Right atrium auricular region (tissue), 2 donors: ENCODE data around the gene LYST. TPM values are rescaled to one million over a fixed set of nuclear protein-coding genes. Genes with fewer than 3 reads are reported as not detected.

Source experiments
- DNase-seq: peaks from one replicate; pipeline ENCODE4 v3.0.0-alpha.2; 2019; ENCODE audit warnings: low spot score
- H3K27ac ChIP-seq, 2 donors: fragments of 200-600 bp; sonication (generic); 1 replicate in 1 of 2; 2 replicates in 1 of 2; pipeline ENCODE4 v1.5.1; 2016 to 2019
- H3K27me3 ChIP-seq, 2 donors: fragments of 200-600 bp; sonication (generic); one replicate each; pipeline versions ENCODE4 v1.5.1 to v1.6.0; 2017 to 2019
- H3K36me3 ChIP-seq: fragments of 200-600 bp; sonication (generic); one replicate; pipeline ENCODE4 v1.5.1; 2016
- H3K4me1 ChIP-seq, 2 donors: fragments of 200-600 bp; sonication (generic); one replicate each; pipeline versions ENCODE4 v1.5.1 to v1.6.0; 2017 to 2019
- H3K4me3 ChIP-seq, 2 donors: fragments of 200-600 bp; sonication (generic); 1 replicate in 1 of 2; 2 replicates in 1 of 2; pipeline ENCODE4 v1.5.1; 2017 to 2019; ENCODE audit warnings: mild to moderate bottlenecking in 1 of 2, moderate library complexity in 1 of 2
- H3K9me3 ChIP-seq, 2 donors: fragments of 200-600 bp; sonication (generic); one replicate each; pipeline ENCODE4 v1.5.1; 2019
- total RNA-seq, 2 donors: library from RNA; depleted of rRNA; stranded (reverse); fragments of >200 nt; gene quantifications; one replicate each; pipeline ENCODE4 v1.1.0, GENCODE V29; 2016
- TF ChIP-seq, protein P1 (sequence below), 2 donors: fragments of 200-600 bp; sonication (generic); IDR thresholded peaks; one replicate each; pipeline ENCODE4 v1.5.1; 2019; ENCODE audit warnings: antibody characterized with exemption in 2 of 2

LYST gene
- total RNA-seq, 2 donors from 2014 or later = 7.3 to 13.0 TPM

DNA sequence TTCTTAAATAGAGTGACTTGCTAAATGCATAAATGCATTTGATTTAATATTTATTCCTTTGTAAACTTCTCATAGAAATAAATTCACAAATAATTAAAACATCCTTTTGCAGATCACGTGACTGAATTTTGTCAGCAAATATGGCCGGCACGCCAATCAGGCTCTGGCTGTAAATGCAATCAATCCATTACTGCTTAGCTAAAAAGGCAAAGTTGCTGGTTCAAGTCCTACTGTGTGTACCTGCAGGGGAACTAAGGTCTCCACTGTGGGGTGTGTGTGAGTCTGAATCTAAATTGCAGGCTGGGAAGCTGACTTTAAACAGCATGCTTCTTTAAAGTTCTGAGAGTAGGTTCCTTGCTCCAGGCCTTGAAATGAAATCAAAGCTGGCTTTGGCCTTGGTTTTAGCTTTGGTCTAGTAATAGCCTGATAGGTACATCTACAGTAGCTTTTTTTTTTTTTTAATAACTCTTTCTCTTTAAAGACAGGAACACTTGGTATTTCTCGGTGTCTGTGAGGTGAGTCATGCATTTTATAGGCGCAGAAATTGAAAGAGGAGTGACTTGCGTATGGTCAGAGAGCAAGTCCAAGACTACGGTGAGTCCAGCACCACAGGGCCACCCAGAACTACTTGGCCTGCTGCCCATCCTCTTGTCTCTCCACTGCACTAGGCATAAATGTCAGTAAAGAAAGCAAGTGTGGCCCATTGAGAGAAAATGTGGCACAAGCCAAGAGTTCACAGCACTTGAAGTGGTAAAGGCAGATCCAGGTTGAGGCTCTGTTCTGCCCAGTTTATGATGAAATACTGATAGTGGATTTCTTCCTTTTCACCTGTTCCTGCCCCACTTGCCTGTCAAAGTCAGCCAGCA, 36.2 kb upstream of the LYST start:
- DNase-seq = no peak
- Histone ChIP-seq H3K36me3 (no peaks in the 10 kb centered on the region), H3K27me3 (no peaks in the 10 kb centered on the region), H3K4me3 (no peak overlapping the region), H3K4me1 (peaks cover 0 to 7% of the 10 kb centered on the region in 2 donors), H3K9me3 (no peaks in the 10 kb centered on the region), H3K27ac (no peak overlapping the region)
- TF ChIP-seq, protein P1, sequence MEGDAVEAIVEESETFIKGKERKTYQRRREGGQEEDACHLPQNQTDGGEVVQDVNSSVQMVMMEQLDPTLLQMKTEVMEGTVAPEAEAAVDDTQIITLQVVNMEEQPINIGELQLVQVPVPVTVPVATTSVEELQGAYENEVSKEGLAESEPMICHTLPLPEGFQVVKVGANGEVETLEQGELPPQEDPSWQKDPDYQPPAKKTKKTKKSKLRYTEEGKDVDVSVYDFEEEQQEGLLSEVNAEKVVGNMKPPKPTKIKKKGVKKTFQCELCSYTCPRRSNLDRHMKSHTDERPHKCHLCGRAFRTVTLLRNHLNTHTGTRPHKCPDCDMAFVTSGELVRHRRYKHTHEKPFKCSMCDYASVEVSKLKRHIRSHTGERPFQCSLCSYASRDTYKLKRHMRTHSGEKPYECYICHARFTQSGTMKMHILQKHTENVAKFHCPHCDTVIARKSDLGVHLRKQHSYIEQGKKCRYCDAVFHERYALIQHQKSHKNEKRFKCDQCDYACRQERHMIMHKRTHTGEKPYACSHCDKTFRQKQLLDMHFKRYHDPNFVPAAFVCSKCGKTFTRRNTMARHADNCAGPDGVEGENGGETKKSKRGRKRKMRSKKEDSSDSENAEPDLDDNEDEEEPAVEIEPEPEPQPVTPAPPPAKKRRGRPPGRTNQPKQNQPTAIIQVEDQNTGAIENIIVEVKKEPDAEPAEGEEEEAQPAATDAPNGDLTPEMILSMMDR (IDR thresholded peaks at IDR 0.05) = no peak

DNA sequence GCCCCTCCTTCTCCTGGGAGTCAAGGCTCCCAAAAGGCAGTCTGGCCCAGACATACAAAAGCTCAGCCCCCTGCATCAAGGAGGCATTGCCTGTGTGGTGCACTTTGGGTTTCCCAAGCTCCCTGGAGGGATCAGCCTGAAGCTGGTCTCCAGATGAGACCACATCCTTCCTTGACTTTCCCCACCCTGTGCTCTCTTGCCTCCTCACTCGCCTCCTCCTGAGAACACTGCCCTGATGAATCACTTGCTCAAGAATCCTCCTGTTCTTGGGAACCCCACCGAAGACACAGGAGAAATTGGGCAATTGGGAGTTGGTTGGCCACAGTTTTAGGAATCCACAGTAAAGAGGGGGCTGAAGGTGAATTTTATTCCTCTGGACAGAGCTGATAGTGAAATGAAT, 34.8 kb upstream of the LYST start:
- no peak overlapping the region for H3K27ac ChIP-seq
- DNase-seq = no peak

DNA sequence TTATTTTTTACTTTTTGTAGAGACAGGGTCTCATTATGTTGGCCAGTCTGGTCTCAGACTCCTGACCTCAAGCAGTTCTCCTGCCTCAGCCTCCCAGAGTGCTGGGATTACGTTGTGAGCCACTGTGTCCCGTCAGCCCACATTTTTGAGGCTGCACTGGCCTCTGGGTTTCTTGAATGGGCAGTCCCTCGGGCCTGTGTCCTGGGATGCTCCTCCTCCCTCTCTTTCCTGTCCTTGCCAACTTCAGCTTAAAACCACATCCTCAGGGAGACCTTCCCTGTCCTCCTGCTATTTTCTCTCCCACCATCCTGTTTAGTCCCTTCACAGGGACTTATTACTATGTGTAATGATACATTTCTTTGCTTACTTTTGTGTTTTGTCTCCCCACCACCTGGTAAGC, 31.4 kb upstream of the LYST start:
- no peaks in the 10 kb centered on the region for H3K9me3 ChIP-seq
- H3K27ac ChIP-seq = no peak overlapping the region
- DNase-seq = no peak
- H3K4me1 ChIP-seq = peaks cover 0 to 7% of the 10 kb centered on the region in 2 donors
- no peaks in the 10 kb centered on the region for H3K36me3 ChIP-seq
- TF ChIP-seq, protein P1 (IDR thresholded peaks at IDR 0.05) = no peak
- H3K4me3 ChIP-seq = no peak overlapping the region
- no peaks in the 10 kb centered on the region for H3K27me3 ChIP-seq

More for the DNA sequence above, 34.8 kb upstream of the LYST start:
- no peaks in the 10 kb centered on the region for H3K36me3 ChIP-seq
- H3K4me1 ChIP-seq = peaks cover 0 to 7% of the 10 kb centered on the region in 2 donors
- no peaks in the 10 kb centered on the region for H3K9me3 ChIP-seq
- H3K27me3 ChIP-seq = no peaks in the 10 kb centered on the region
- no peak overlapping the region for H3K4me3 ChIP-seq
- TF ChIP-seq, protein P1 (IDR thresholded peaks at IDR 0.05) = no peak

DNA sequence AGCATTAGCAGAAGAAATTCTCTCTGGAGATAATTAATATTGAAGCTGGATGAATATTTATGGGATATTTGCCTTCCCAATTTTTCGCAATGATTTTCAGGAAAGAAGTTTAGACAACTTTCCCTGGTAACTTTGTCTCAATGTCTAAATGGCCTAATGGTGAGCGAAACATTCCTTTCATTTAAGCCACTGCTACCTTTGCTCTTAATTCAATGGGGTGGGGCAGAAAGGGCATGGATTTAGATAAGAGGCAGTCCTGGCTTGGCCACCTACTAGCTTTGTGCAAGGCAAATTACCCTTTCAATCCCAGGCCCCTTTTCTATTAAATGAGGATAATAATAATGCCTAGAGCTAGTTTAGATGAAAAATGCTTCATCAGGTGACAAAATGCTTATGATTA, 27.1 kb upstream of the LYST start:
- Histone ChIP-seq H3K36me3 (no peaks in the 10 kb centered on the region), H3K27me3 (no peaks in the 10 kb centered on the region), H3K27ac (no peak overlapping the region), H3K4me1 (no peaks in the 10 kb centered on the region), H3K4me3 (no peak overlapping the region), H3K9me3 (no peaks in the 10 kb centered on the region)
- DNase-seq = no peak
- TF ChIP-seq, protein P1 (IDR thresholded peaks at IDR 0.05) = no peak

DNA sequence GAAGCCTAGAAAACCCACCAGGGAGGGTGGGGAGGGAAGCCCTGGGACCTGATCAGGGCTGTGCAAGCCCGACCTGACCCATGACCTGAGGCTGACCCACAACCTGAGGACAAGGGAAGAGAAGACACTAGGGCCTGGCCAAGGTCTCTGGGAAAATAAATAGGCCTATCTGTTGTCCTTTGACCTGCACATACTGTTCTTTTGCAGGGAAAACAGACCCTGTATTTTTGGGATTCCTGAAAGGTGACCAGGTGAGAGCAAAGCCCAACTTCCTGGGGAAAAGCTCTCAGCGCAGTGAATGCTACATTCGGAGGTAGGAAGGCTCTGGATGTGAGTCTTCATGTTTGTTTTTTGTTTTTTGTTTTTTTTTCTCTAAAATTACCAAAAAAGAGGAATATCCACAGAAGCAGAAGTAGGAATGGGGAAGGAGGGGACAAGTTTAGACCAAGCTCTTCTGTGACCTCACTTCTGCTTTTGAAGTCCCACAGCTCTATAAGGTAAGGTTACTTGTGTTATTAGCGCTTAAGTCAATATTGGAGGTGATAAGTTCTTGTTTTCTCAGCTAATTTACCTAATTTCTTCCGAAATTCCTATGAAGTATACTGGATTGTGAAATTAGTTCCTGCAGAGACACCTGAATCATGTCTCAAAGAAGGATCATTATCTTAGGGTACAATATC, 26.2 kb upstream of the LYST start:
- no peaks in the 10 kb centered on the region for H3K36me3 ChIP-seq
- H3K27ac ChIP-seq = no peak overlapping the region
- no peak for DNase-seq
- TF ChIP-seq, protein P1 (IDR thresholded peaks at IDR 0.05) = no peak
- no peak overlapping the region for H3K4me3 ChIP-seq
- H3K9me3 ChIP-seq = no peaks in the 10 kb centered on the region
- no peaks in the 10 kb centered on the region for H3K27me3 ChIP-seq
- no peaks in the 10 kb centered on the region for H3K4me1 ChIP-seq
